Chondrocyte (in vitro differentiated cells): ENCODE results near the gene FRMD3. TPM values are rescaled to one million over a fixed set of nuclear protein-coding genes. Genes with fewer than 3 reads are reported as not detected.

Experiments
- DNase-seq: peaks from one replicate; pipeline ENCODE4 v3.0.0; 2021; ENCODE audit warnings: mixed read lengths, low spot score
- H3K27ac Mint-ChIP-seq: one replicate; pipeline ENCODE4 v1.8.0; 2021; ENCODE audit warnings: mild to moderate bottlenecking, moderate library complexity, mixed read lengths; ENCODE audit not compliant: unreplicated experiment
- H3K27me3 Mint-ChIP-seq: 2 replicates; pipeline ENCODE4 v1.8.0; 2021; ENCODE audit warnings: low read depth, mixed read lengths
- H3K36me3 Mint-ChIP-seq: 2 replicates; pipeline ENCODE4 v1.8.0; 2021; ENCODE audit warnings: low read depth, mixed read lengths
- H3K4me1 Mint-ChIP-seq: 2 replicates; pipeline ENCODE4 v1.8.0; 2021; ENCODE audit warnings: low read depth, mild to moderate bottlenecking, mixed read lengths
- H3K4me3 Mint-ChIP-seq: one replicate; pipeline ENCODE4 v1.8.0; 2021; ENCODE audit warnings: mild to moderate bottlenecking, moderate library complexity, mixed read lengths; ENCODE audit not compliant: unreplicated experiment
- H3K9me3 Mint-ChIP-seq: 2 replicates; pipeline ENCODE4 v1.8.0; 2021; ENCODE audit warnings: low read depth, mixed read lengths
- CTCF ChIP-seq: fragments of 200-600 bp; sonication (generic); IDR thresholded peaks from 2 replicates; pipeline ENCODE4 v1.5.0; 2021; ENCODE audit warnings: antibody characterized with exemption, mild to moderate bottlenecking, moderate library complexity
- total RNA-seq: library from RNA; stranded (reverse); gene quantifications from 3 replicates; pipeline ENCODE4 v1.2.1, GENCODE V29; 2021

The FRMD3 gene
- total RNA-seq, 1 donor from 2014 or later = 1.1 TPM

DNA sequence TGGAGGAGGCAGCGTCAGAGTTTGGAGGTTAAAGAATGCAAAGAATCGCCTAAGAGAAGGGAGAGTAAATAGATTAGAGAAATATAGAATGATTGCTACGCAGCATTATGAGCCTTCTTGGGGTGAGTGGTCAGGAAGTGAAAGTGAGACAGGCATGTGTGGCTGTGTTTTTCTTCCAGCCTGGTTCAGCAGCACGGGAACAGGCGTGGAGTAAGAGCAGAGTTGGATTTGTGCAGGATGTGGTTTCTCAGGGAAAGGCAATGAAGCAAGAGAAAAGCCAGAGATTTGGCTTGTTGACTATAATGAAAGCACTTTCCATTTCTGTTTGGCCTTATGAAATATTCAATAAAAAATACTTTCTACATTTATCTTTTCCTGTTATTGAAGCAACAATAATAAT, 34.3 kb upstream of the FRMD3 start:
- H3K36me3 Mint-ChIP-seq = peaks cover 2% of the 10 kb centered on the region

GRCh38 chr9:83570359-83570758, 32.2 kb upstream of the FRMD3 start:
- H3K27ac Mint-ChIP-seq = no peak overlapping the region
- H3K9me3 Mint-ChIP-seq = no peaks in the 10 kb centered on the region
- no peak for DNase-seq
- H3K4me1 Mint-ChIP-seq = peaks cover 9% of the 10 kb centered on the region
- TF ChIP-seq CTCF = no peak
- H3K4me3 Mint-ChIP-seq = no peak overlapping the region
- no peaks in the 10 kb centered on the region for H3K36me3 Mint-ChIP-seq
- no peaks in the 10 kb centered on the region for H3K27me3 Mint-ChIP-seq

More for the DNA sequence above, 34.3 kb upstream of the FRMD3 start:
- Mint-ChIP-seq H3K27ac (no peak overlapping the region), H3K27me3 (no peaks in the 10 kb centered on the region), H3K4me3 (no peak overlapping the region), H3K9me3 (peaks cover 5% of the 10 kb centered on the region), H3K4me1 (peaks cover 9% of the 10 kb centered on the region)
- TF ChIP-seq CTCF = no peak
- DNase-seq = no peak

DNA sequence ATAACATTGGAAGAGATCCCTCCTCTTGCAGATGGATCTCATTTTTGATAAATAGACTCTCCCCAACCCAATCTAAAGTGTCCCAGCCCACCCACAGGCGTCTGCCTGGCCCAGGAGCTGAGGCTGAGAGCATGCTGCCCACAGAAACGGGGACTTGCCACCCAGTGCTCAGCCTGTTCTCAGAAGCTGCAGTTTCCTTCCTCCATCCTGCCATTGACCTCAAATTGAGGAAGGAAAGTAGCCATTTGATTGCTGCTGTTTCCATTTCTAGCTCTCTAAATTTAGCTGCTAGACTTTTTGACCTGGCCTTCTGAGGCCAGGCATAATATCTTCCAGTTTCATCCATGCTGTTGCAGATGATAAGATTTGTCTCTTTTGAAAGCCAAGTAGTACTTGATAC, 31.1 kb upstream of the FRMD3 start:
- no peak overlapping the region for H3K27ac Mint-ChIP-seq
- DNase-seq = no peak
- no peak for TF ChIP-seq CTCF
- no peaks in the 10 kb centered on the region for H3K9me3 Mint-ChIP-seq
- no peaks in the 10 kb centered on the region for H3K27me3 Mint-ChIP-seq
- H3K4me1 Mint-ChIP-seq = peaks cover 9% of the 10 kb centered on the region
- no peaks in the 10 kb centered on the region for H3K36me3 Mint-ChIP-seq
- H3K4me3 Mint-ChIP-seq = no peak overlapping the region

- Mint-ChIP-seq H3K27ac (no peak overlapping the region), H3K36me3 (no peaks in the 10 kb centered on the region), H3K4me1 (no peaks in the 10 kb centered on the region), H3K27me3 (no peaks in the 10 kb centered on the region), H3K9me3 (no peaks in the 10 kb centered on the region), H3K4me3 (no peak overlapping the region)
- no peak for DNase-seq
- no peak for TF ChIP-seq CTCF
Measured at GRCh38 chr9:83563360-83563759, 25.2 kb upstream of the FRMD3 start.

DNA sequence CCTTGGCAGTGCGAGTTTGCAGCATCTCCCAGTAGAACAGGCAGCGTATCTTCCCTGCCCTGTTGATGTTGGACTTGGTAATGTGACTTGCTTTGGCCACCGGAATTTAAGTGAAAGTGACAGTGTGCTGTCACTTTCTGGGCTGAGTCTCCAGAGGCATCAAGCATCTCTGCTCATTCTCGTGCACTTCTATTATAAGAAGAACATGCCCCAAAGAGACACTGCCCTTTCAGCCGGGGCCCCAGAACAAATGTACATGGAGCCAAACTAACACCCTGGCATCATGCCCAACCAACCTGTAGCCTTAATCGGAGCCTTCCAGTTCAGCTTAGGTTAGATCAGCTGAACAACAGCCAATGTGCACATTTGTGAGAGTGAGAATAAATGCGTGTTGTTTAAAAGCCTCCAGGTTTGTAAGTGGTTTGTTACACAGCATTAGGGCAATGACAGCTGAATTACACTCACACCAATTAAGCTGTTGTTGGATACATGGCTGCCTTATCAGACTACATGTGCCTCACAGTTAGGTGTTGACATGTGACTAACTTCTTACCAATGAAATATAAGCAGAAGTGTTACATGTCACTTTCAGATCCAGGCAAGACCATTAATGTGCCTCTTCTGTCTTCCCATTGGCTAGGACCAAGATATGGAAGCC, 22.1 kb upstream of the FRMD3 start:
- H3K27me3 Mint-ChIP-seq = no peaks in the 10 kb centered on the region
- peaks cover 2% of the 10 kb centered on the region for H3K36me3 Mint-ChIP-seq
- no peak for TF ChIP-seq CTCF

More for the DNA sequence above, 22.1 kb upstream of the FRMD3 start:
- H3K4me3 Mint-ChIP-seq = no peak overlapping the region
- H3K27ac Mint-ChIP-seq = no peak overlapping the region
- H3K4me1 Mint-ChIP-seq = no peaks in the 10 kb centered on the region
- no peaks in the 10 kb centered on the region for H3K9me3 Mint-ChIP-seq
- no peak for DNase-seq
